ENCODE results near the gene TDRKH. TPM values are rescaled to one million over a fixed set of nuclear protein-coding genes. Genes with fewer than 3 reads are reported as not detected.
"Not testable (repeated sequence)": the region's sequence is repeated elsewhere in the genome, so short reads cannot be mapped to it uniquely, and the experiment has no call there.

Gene TDRKH
- total RNA-seq, 2 experiments from 2014 or later: 27.1 to 30.9 TPM

DNA sequence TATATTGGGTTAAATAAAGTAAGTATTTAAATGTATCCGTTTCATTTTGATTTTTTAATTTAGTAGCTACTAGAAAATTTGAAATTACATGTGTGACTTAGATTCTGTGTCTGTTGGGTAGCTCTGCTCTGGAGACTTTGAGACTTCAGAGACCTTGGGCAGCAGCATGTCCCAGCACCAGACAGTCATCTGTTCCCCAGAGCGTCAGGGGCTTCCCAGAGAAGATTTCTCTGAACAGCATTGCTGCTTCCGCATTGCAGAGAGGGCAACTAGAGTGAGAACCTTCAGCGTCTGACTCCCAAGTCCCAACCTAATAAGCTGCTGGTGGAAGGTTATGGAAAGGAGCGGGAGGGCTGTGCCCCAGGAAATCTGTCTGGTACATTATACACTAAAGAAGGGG lies 8.3 kb upstream of the TDRKH start:
- ChIA-PET CTCF (interaction anchor here (0.9 to 2.4 kb wide), 2 partner anchors 10 to 36 kb away, joined by 3 to 8 read pairs; no protein-coding TSS in a partner anchor), POLR2A (interaction anchor here (1.1 to 2.1 kb wide), 2 partner anchors 12 to 36 kb away, joined by 4 to 9 read pairs; partner anchors contain the start of gene MRPL9)
- no peak overlapping the region for H3K4me3 Mint-ChIP-seq
- H3K27me3 Mint-ChIP-seq: peaks cover 10% of the 10 kb centered on the region
- peaks cover 4% of the 10 kb centered on the region for H3K36me3 Mint-ChIP-seq (ENCODE audit: low read depth)
- peaks cover 16% of the 10 kb centered on the region for H3K4me1 Mint-ChIP-seq
- H3K27ac Mint-ChIP-seq: no peak overlapping the region
- H3K9me3 Mint-ChIP-seq: no peaks in the 10 kb centered on the region
- DNase-seq: no peak

DNA sequence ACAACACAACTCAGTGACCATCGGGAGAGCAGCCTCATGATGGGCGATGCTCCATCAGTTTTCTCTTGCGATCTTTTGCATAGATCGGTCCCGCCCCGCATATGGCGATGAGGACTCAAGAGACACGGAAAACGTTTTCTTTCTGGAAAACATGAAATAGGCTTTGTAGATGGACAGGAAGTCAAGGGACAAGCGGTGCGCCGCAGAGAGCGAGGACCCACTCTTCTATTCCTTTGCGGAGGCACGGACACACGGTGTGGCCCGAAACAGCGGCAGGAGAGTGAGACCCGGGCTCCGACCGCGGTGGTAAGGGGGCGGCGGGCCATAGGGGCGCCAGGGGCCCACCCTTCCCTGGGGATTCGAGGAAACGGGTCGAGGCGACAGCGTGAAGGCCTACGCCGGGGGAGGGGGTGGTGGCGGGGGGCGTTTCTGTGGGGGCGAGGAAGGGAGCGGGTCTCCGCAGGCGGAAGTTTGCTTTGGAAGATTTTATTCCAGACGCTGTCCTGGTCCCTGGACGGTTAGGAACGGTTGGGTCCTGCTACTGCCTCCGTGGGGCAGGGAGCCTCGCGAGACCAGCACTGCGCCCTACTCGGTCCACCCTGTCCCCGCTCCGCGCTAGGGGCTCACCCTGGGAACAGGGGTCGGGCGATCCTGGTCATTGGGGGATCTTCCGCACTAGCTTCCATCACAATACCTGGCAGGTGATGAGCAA lies 796 bp upstream of the TDRKH start:
- Mint-ChIP-seq H3K9me3 (no peaks in the 10 kb centered on the region), H3K36me3 (ENCODE audit: low read depth) (no peaks in the 10 kb centered on the region), H3K4me1 (peaks cover 28% of the 10 kb centered on the region), H3K27ac (peak overlapping the region; percentile 66), H3K27me3 (no peaks in the 10 kb centered on the region), H3K4me3 (peak overlapping the region; percentile 88)
- CTCF ChIA-PET: interaction anchor here (0.8 to 1.5 kb wide), 3 partner anchors 11 to 39 kb away, joined by 3 to 4 read pairs (median 4); no protein-coding TSS in a partner anchor
- POLR2A ChIA-PET: interaction anchor here (1.0 to 2.9 kb wide), 9 partner anchors 8 to 390 kb away, joined by 3 to 30 read pairs (median 6); partner anchors contain the start of genes C2CD4D, MRPL9 and RORC
- DNase-seq: no peak

DNA sequence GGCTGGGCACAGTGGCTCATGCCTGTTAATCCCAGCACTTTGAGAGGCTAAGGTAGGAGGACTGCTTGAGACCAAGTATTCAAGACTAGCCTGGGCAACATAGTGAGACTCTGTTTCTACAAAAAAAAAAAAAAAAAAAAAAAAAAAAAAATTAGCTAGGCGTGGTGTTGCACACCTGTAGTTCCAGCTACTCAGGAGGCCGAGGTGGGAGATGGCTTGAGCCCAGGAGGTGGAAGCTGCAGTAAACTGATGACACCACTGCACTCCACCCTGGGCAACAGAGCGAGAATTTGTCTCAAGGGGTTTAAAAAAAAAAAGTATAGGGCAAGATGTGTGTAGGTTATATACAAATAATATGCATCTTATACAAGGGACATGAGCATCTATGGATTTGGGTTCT lies 2.6 kb downstream of the TDRKH start:
- ChIA-PET POLR2A (interaction anchor here (2.3 kb wide), 1 partner anchor 25 kb away, joined by 6 read pairs; the partner anchor contains the start of gene MRPL9), CTCF (interaction anchor here (0.7 to 2.8 kb wide), 5 partner anchors 10 to 212 kb away, joined by 3 to 8 read pairs (median 3); no protein-coding TSS in a partner anchor)
- Mint-ChIP-seq H3K36me3 (ENCODE audit: low read depth) (no peaks in the 10 kb centered on the region), H3K27me3 (no peaks in the 10 kb centered on the region), H3K27ac (no peak overlapping the region), H3K4me1 (peaks cover 28% of the 10 kb centered on the region), H3K9me3 (no peaks in the 10 kb centered on the region), H3K4me3 (no peak overlapping the region)
- DNase-seq: no peak

DNA sequence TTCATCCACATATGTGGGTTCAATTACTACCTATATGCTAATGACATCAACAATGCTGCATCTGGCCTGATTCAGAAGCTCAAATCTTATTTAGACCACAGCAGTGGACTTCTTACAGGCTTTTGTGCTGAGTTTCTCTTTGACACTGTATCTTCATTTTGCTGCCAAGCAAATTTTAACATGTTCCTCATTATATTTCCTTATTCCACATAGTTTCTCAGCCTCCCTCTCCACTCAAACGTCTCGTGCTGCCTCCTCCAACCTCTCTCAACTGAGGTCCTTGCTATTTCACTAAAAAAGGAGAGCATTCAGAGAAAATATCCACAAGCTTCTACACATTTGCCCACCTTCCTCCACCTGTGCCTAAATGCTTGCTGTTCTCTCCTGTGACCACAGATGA lies 6.5 kb downstream of the TDRKH start:
- no peak for DNase-seq
- peaks cover 10% of the 10 kb centered on the region for H3K36me3 Mint-ChIP-seq (ENCODE audit: low read depth)
- H3K9me3 Mint-ChIP-seq: no peaks in the 10 kb centered on the region
- H3K27ac Mint-ChIP-seq: no peak overlapping the region
- H3K27me3 Mint-ChIP-seq: no peaks in the 10 kb centered on the region
- ChIA-PET POLR2A (no interaction called here), CTCF (no interaction called here)
- no peak overlapping the region for H3K4me3 Mint-ChIP-seq
- peaks cover 2% of the 10 kb centered on the region for H3K4me1 Mint-ChIP-seq

DNA sequence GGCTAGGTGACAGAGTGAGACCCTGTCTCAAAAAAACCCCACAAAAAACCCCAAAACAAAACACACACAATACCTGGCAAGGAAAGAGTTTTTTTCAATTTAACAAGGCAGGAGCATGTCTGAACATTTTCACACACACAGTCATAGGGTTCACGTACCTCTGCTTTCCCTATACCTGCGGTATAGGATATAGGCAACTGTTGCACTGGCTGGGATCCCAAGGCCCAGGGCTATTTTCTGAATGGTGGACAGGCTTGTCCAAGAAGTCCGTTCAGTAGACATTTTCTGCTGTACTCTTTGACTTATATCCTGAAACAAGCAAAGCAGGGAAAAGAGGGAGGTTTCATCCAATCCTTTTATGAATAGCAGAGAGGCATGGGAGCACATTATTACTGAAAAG lies 7.6 kb downstream of the TDRKH start:
- H3K4me1 Mint-ChIP-seq: no peaks in the 10 kb centered on the region
- no peaks in the 10 kb centered on the region for H3K9me3 Mint-ChIP-seq
- POLR2A ChIA-PET: no interaction called here
- CTCF ChIA-PET: no interaction called here
- H3K36me3 Mint-ChIP-seq (ENCODE audit: low read depth): peaks cover 18% of the 10 kb centered on the region
- no peak overlapping the region for H3K4me3 Mint-ChIP-seq
- H3K27ac Mint-ChIP-seq: no peak overlapping the region
- no peak for DNase-seq
- no peaks in the 10 kb centered on the region for H3K27me3 Mint-ChIP-seq

DNA sequence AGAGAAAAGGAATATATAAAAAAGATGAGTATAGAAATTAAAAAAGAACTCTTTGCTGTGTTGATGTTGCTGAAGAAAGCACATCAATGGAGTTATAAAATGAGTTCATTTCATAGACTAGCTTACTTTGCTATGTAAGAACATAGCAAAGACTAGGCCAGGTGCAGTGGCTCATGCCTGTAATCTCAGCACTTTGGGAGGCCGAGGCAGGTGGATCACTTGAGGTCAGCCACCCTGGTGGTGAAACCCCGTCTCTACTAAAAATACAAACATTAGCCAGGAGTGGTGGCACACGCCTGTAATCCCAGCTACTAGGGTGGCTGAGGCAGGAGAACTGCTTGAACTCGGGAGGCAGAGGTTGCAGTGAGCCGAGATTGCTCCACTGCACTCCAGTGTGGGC lies 8.3 kb downstream of the TDRKH start:
- DNase-seq, H3K27me3 Mint-ChIP-seq, H3K4me3 Mint-ChIP-seq, H3K9me3 Mint-ChIP-seq, POLR2A ChIA-PET, H3K27ac Mint-ChIP-seq, CTCF ChIA-PET, H3K4me1 Mint-ChIP-seq: not testable (repeated sequence)
- H3K36me3 Mint-ChIP-seq (ENCODE audit: low read depth): peaks cover 19% of the 10 kb centered on the region

DNA sequence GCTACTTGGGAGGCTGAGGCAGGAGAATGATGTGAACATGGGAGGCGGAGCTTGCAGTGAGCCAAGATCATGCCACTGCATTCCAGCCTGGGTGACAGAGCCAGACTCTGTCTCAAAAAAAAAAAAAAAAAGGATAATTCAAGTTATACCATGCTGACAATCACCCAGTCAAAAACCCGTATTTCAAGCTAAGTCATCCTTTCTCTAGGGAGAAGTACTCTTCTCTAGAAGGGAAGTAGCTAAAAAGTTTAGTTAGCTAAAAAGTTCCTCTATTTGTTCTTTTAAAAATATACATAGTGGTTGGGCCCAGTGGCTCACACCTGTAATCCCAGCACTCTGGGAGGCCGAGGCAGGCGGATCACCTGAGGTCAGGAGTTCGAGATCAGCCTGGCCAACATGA lies 9.6 kb downstream of the TDRKH start:
- CTCF ChIA-PET: interaction anchor here (1.3 to 1.4 kb wide), 2 partner anchors 9 to 49 kb away, joined by 3 to 4 read pairs; partner anchors contain the start of gene TDRKH
- H3K4me1 Mint-ChIP-seq, DNase-seq, H3K27me3 Mint-ChIP-seq, H3K27ac Mint-ChIP-seq, POLR2A ChIA-PET, H3K4me3 Mint-ChIP-seq, H3K9me3 Mint-ChIP-seq: not testable (repeated sequence)
- peaks cover 29% of the 10 kb centered on the region for H3K36me3 Mint-ChIP-seq (ENCODE audit: low read depth)

DNA sequence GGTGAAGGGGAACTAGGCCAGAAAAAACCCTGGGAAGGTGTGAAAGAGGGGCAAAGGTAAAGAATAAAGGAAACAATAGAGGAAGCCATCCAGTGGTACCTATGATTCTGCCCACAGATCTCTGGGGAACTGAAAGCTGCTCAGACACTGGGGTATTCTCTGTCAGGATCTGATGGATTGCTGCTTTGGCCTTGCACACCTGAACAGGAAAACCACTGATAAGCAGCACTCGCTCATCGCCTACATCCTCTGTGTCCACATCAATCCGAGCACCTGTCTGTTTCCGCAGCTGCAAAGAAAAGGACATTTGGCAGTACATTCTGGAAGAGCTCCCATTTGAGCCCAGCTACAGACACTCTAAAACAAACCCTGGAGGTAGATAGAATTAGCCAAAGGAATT lies 10.4 kb downstream of the TDRKH start:
- ChIA-PET POLR2A (no interaction called here), CTCF (interaction anchor here (1.3 to 1.4 kb wide), 3 partner anchors 10 to 50 kb away, joined by 3 to 4 read pairs (median 3); partner anchors contain the start of genes MRPL9 and TDRKH)
- DNase-seq: no peak
- Mint-ChIP-seq H3K36me3 (ENCODE audit: low read depth) (peaks cover 34% of the 10 kb centered on the region), H3K4me3 (no peak overlapping the region), H3K4me1 (no peaks in the 10 kb centered on the region), H3K27ac (no peak overlapping the region), H3K9me3 (no peaks in the 10 kb centered on the region), H3K27me3 (no peaks in the 10 kb centered on the region)

DNA sequence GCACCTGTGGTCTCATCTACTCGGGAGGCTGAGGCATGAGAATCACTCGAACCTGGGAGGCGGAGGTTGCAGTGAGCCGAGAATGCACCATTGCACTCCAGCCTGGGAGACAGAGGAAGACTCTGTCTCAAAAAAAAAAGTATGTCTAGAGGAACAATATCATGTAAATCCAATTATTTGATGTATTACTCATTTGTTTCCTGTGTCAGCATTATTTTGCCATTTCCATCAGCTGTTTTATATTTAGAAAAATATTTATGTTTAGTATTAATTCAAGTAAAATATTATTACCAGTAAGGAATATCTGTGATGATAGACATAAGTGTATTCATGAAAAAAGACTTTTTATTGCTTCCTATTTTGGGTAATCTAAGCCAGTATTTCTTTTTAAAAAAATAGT lies 13.0 kb downstream of the TDRKH start:
- Mint-ChIP-seq H3K4me3 (no peak overlapping the region), H3K27ac (no peak overlapping the region), H3K4me1 (no peaks in the 10 kb centered on the region), H3K36me3 (ENCODE audit: low read depth) (peaks cover 34% of the 10 kb centered on the region), H3K27me3 (no peaks in the 10 kb centered on the region), H3K9me3 (no peaks in the 10 kb centered on the region)
- CTCF ChIA-PET: interaction anchor here (1.8 kb wide), 1 partner anchor 12 kb away, joined by 6 read pairs; the partner anchor contains the start of gene TDRKH
- POLR2A ChIA-PET: interaction anchor here (2.1 kb wide), 1 partner anchor 14 kb away, joined by 9 read pairs; the partner anchor contains the start of gene MRPL9
- no peak for DNase-seq

DNA sequence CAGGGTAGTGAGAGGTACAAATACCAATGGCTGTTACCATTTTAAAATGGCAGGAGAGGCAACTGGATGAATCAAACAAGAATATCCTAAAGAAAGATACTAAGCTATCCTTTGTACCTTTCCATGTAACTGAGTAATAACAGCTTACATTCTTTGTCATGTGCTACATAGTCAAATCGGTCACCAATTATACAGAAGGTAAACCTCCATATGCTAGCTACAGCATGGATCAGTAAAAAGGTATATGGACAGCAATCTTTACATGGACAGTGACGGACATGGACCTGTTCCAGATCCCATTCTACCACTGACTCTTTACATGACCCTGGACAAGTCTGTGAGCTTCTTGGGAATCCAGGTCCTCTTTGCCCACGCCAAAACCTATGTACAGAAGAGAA lies 13.6 kb downstream of the TDRKH start:
- ChIA-PET CTCF (interaction anchor here (0.6 to 1.8 kb wide), 2 partner anchors 13 to 300 kb away, joined by 3 to 6 read pairs; partner anchors contain the start of gene TDRKH), POLR2A (interaction anchor here (2.1 kb wide), 1 partner anchor 13 kb away, joined by 9 read pairs; the partner anchor contains the start of gene MRPL9)

DNA sequence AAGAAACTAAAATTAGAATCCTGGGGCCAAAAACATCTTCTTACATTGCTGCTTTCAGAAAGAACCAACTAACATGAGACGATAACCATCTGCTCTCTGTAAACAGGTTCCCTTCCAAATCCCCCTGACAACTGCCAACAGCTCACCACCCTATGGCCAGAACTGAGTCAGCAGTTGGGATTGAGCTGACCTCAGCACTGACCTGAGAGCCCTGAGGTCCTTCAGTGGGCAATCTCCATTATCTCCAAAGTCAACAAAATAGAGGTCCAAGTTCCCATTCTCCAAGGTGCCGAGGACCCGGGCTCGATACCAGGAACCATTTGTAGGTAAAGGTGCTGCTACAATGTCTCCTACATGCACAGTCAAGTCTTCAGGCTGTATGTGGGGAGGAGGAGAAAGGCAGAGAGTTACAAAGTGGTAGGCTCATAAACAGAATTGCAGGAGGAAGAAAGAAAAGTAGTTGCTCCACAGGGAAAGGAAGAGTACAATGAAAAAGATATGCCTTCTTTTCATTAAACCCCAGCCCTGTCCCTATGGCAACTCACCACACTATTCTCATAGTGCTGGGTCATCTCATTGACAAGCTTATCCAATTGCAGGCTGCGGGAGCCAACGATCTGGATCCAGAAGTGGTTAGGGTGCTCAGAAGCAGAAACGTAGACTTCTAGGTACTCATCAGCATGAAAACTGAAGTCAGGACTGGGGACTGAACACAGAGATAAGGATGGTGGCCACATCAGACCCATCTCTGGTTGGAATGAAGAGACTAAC lies 14.2 kb downstream of the TDRKH start:
- POLR2A ChIA-PET: interaction anchor here (1.0 to 2.1 kb wide), 3 partner anchors 13 to 14 kb away, joined by 3 to 10 read pairs (median 9); partner anchors contain the start of gene MRPL9
- Mint-ChIP-seq H3K27ac (no peak overlapping the region), H3K36me3 (ENCODE audit: low read depth) (peaks cover 29% of the 10 kb centered on the region), H3K27me3 (no peaks in the 10 kb centered on the region), H3K4me1 (no peaks in the 10 kb centered on the region), H3K9me3 (no peaks in the 10 kb centered on the region), H3K4me3 (no peak overlapping the region)
- CTCF ChIA-PET: interaction anchor here (0.6 to 1.8 kb wide), 3 partner anchors 14 to 301 kb away, joined by 3 to 6 read pairs (median 3); partner anchors contain the start of gene TDRKH
- no peak for DNase-seq

More for the DNA sequence above, 13.6 kb downstream of the TDRKH start:
- H3K9me3 Mint-ChIP-seq: no peaks in the 10 kb centered on the region
- DNase-seq: no peak
- no peaks in the 10 kb centered on the region for H3K27me3 Mint-ChIP-seq
- peaks cover 34% of the 10 kb centered on the region for H3K36me3 Mint-ChIP-seq (ENCODE audit: low read depth)
- H3K4me3 Mint-ChIP-seq: no peak overlapping the region
- H3K4me1 Mint-ChIP-seq: no peaks in the 10 kb centered on the region
- H3K27ac Mint-ChIP-seq: no peak overlapping the region

DNA sequence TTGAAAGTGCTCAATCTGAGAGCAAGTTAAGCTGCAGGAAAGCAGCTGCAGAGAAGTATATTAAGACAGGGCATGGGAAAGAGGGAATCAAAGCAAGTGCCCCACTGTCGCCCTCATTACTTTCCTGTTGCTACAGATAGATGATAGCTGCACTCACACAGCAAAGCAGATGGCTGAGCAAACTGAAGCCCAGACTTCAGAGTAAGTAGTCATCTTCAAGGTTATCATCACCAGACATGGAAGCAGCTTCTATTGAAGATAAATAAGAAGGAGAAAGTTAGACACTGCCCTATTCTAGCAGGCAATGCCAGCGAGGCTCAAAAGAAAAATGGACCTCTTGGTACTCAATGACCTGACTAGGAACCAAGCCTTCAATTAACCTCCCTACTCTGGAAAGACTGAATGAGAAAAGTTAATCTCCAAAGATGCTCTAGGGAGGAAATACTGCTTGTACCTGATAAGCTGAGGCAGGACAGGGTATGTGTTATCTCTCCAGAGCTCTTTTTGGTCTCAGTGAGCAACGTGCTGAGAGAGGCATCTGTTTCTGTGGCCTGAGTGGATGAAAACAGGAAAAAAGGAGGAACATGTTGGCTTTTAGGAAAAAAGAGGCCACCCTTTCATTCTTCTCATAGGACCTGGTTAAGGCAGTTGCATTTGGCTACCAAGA lies 15.9 kb downstream of the TDRKH start:
- POLR2A ChIA-PET: interaction anchor here (1.5 to 2.0 kb wide), 2 partner anchors 11 to 41 kb away, joined by 3 to 10 read pairs; partner anchors contain the start of gene MRPL9
- CTCF ChIA-PET: interaction anchor here (0.6 to 1.3 kb wide), 3 partner anchors 14 to 435 kb away, joined by 3 read pairs; no protein-coding TSS in a partner anchor
- Mint-ChIP-seq H3K4me3 (no peak overlapping the region), H3K36me3 (ENCODE audit: low read depth) (peaks cover 29% of the 10 kb centered on the region), H3K27me3 (no peaks in the 10 kb centered on the region), H3K9me3 (no peaks in the 10 kb centered on the region), H3K27ac (no peak overlapping the region), H3K4me1 (no peaks in the 10 kb centered on the region)
- no peak for DNase-seq
